H1 (cell line): ENCODE data around the gene DNAH1. TPM values are rescaled to one million over a fixed set of nuclear protein-coding genes. Genes with fewer than 3 reads are reported as not detected.

Experiments
- RFX5 ChIP-seq: IDR thresholded peaks from 2 replicates; pipeline ENCODE4 v1.6.1; 2011; ENCODE audit warnings: low read depth, low read length, improper control_type of control experiment, borderline replicate concordance
- polyA plus RNA-seq, 7 experiments: library from polyadenylated mRNA; depleted of rRNA in 3 of 7; stranded (reverse) in 5 of 7; unstranded in 2 of 7; fragments of >200 nt in 5 of 7; fragments of 200-250 nt in 2 of 7; gene quantifications; 1 replicate in 5 of 7; 2 replicates in 1 of 7; 4 replicates in 1 of 7; pipeline versions ENCODE4 v1.2.1 to v1.2.3, GENCODE V29; 2011 to 2013; ENCODE audit warnings: missing spikeins in 2 of 7, mixed read lengths in 2 of 7
- total RNA-seq: library from RNA; stranded (reverse); fragmentation: NEBNext Ultra II Directional; extraction: Animal tissue kit (Norgen Biotek cat#: 25700); gene quantifications from 2 replicates; pipeline ENCODE4 v1.2.1, GENCODE V29; 2021

The DNAH1 gene
- total and polyA plus RNA-seq, 2 of the 8 experiments (the other 6 are each of a cell fraction or from before 2014, with no cell fraction given), result 1.0 to 1.5 TPM

GRCh38 chr3:52354676-52355075 is 38.6 kb downstream of the DNAH1 start (continued):
- TF ChIP-seq RFX5, result no peak
